BLaER1 (cell line): ENCODE data around the gene CDC14B.

Experiments
- H3K27ac ChIP-seq: shearing (Covaris generic); formaldehyde crosslinking; 2 replicates; pipeline ENCODE4 v1.8.1; 2022
- H3K27me3 ChIP-seq: shearing (Covaris generic); formaldehyde crosslinking; 2 replicates; pipeline ENCODE4 v1.8.1; 2022
- H3K36me3 ChIP-seq: shearing (Covaris generic); formaldehyde crosslinking; 2 replicates; pipeline ENCODE4 v1.8.1; 2022
- H3K4me1 ChIP-seq: shearing (Covaris generic); formaldehyde crosslinking; 2 replicates; pipeline ENCODE4 v1.8.1; 2022
- H3K4me2 ChIP-seq: shearing (Covaris generic); formaldehyde crosslinking; 2 replicates; pipeline ENCODE4 v1.8.1; 2022
- H3K4me3 ChIP-seq: shearing (Covaris generic); formaldehyde crosslinking; 2 replicates; pipeline ENCODE4 v1.8.1; 2022
- H3K9ac ChIP-seq: shearing (Covaris generic); formaldehyde crosslinking; 2 replicates; pipeline ENCODE4 v1.8.1; 2022
- H3K9me3 ChIP-seq: shearing (Covaris generic); formaldehyde crosslinking; 2 replicates; pipeline ENCODE4 v1.8.1; 2022
- H4K20me1 ChIP-seq: shearing (Covaris generic); formaldehyde crosslinking; 2 replicates; pipeline ENCODE4 v1.8.1; 2022
- Cebpa-rat ChIP-seq: shearing (Covaris generic); IDR thresholded peaks from 2 replicates; pipeline ENCODE4 v1.8.1; 2022

The CDC14B gene

DNA sequence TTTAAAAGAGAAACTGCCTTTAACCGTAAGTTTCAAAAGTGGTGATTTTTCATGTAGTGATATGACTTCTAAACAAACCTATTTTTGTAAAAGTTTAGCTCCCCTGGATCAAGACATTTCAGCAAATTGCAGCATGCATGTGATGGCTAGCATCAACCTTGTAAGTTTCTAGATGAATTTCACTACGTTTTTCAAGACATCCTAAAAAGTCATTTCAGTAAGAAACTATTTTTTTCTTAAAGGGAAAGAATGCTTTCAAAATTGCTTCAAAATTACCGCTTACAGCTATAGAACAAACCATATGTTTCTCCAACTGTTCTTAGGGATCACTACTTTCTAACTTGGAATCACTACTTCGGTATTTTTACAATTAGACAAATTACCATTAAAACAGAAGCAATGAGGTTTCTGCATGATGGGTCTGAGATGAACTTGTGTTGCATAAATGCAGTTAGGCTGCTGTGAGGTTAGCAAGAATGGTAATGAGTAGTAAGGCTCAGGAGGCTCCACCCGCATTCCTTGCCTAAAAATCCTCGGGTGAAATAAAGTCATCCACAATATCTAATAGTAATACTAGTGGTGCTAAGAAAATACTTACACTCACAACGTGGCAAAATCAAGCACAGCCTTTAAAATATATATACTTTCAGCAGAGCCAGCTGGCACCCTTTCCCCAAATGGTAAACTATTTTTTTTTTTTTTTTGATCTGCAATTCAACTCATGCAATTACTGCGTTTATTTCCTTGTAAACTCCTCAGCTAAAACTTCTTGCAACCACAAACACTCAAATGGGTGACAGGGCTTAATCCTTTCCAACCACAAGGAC is 53.8 kb downstream of the CDC14B start:
- Histone ChIP-seq H3K9me3 (no peaks in the 10 kb centered on the region), H3K4me2 (peak overlapping the region; percentile 96), H3K36me3 (no peaks in the 10 kb centered on the region), H3K27me3 (no peaks in the 10 kb centered on the region), H3K27ac (no peak overlapping the region), H4K20me1 (no peaks in the 10 kb centered on the region), H3K4me1 (peaks cover 26% of the 10 kb centered on the region), H3K9ac (peak overlapping the region; percentile 84; the same call in 1 of the 2 replicates), H3K4me3 (peak overlapping the region; percentile 78)
- TF ChIP-seq Cebpa-rat: no peak

DNA sequence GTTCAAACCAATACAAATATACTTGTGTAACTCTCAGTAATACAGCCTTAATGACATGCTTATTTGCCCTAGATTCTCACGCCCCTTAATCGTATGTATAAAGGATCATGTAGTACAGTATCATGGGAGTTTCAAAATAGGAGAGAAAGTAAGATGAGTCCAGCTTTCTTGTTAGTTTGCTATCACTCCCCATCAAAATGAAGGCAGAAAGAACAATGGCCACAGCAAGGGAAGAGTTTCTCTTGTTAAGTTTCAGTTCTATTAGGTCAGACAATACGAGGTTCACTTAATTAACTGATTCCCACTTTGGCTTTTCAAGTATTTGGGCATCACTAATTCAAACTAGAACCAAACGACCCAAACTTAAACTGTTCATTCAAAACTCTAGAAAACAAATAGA is 55.4 kb downstream of the CDC14B start:
- no peaks in the 10 kb centered on the region for H3K9me3 ChIP-seq
- H3K27me3 ChIP-seq: no peaks in the 10 kb centered on the region
- no peaks in the 10 kb centered on the region for H4K20me1 ChIP-seq
- H3K9ac ChIP-seq: no peak overlapping the region
- H3K27ac ChIP-seq: no peak overlapping the region
- no peak for TF ChIP-seq Cebpa-rat
- no peaks in the 10 kb centered on the region for H3K36me3 ChIP-seq
- H3K4me3 ChIP-seq: no peak overlapping the region
- H3K4me1 ChIP-seq: peaks cover 26% of the 10 kb centered on the region
- H3K4me2 ChIP-seq: no peak overlapping the region

DNA sequence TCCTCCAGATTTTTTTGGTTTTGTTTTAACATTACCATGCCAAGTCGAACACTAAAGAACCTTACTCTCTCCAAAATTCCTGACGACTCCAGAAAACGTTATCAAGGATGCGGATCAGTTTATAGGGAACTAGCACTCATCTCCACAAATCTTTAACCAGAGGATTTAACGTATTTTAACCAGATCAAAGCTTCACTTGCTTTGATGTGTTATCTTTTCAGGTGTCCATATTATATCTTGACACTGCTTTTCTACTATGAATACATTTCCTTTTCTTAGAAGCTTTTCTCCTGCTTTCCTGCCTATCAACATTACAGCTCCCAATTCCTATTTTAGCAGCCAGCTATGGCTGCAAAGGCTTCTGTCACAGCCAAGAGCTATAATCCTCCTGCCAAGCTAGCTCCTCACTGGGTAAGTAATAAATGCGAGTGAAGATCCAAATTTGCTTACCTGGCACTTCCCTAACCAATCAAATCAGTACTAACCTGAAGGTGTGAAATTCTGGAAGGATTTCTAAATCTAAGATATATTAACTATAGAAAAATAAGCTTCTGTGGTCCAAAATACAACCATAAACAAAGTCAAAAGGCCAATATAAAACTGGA is 60.2 kb downstream of the CDC14B start:
- H3K36me3 ChIP-seq: no peaks in the 10 kb centered on the region
- no peak overlapping the region for H3K27ac ChIP-seq
- TF ChIP-seq Cebpa-rat: no peak

DNA sequence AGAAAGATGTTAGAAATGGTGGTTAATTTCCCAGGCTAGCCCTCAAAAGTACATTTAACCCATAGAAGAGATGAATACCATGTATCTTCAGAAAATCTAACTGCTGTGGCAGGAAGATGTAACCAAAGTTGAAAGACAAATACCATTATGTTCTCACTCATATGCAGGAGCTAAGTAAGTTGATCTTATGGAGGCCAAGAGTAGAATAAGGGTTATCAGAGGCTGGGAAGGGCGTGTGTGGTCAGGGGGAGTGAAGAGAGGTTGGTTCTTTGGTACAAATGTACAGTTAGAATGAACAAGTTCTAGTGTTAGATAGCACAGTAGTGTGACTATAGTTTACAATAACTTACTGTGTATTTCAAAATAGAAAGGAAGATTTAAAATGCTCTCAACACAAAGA is 61.7 kb downstream of the CDC14B start:
- Histone ChIP-seq H3K4me3 (no peak overlapping the region), H3K9ac (no peak overlapping the region), H3K36me3 (no peaks in the 10 kb centered on the region), H3K27me3 (no peaks in the 10 kb centered on the region), H4K20me1 (no peaks in the 10 kb centered on the region), H3K27ac (no peak overlapping the region), H3K4me1 (peaks cover 4% of the 10 kb centered on the region; the same call in 1 of the 2 replicates), H3K9me3 (no peaks in the 10 kb centered on the region), H3K4me2 (no peak overlapping the region)
- TF ChIP-seq Cebpa-rat: no peak

More for the DNA sequence above, 60.2 kb downstream of the CDC14B start:
- H3K4me3 ChIP-seq: no peak overlapping the region
- H3K9ac ChIP-seq: no peak overlapping the region
- H3K4me2 ChIP-seq: no peak overlapping the region
- no peaks in the 10 kb centered on the region for H3K27me3 ChIP-seq
- H3K9me3 ChIP-seq: no peaks in the 10 kb centered on the region
- H4K20me1 ChIP-seq: no peaks in the 10 kb centered on the region
- peaks cover 11% of the 10 kb centered on the region; the same call in 1 of the 2 replicates for H3K4me1 ChIP-seq

DNA sequence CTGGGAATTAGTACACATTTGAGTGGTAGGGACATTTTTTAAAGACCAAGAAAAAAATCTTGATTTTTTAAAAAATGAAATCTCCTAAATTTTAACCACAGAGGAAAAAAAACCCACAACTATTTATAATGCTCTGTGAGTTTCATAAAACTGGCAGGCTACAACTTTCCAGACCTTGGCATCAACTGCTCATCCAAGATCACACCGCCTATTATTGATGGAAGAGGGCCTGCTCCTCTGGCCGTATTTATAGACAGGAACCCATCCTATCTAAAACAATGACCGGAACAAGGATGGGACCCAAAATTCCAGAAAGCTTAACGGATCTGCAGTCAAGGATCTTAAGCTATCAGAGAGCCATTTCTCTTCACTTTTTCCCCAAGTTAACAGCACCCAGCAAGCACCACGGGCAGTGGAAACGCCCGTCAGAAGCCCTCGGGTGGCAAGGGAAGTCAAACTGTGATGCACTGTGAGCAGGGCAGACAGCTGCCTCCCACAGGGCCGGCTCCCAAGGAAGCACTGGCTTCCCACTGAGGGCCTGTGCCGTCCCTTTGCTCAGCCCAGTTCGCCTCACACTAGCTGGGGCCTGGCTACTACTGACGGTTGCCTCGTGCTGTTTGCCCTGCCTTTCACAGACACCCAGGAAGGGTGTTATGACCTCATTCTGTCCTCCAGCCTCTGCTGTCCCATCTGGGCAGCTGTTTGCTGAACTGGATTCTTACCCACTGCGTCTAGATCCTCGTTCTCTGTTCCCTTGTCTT is 62.8 kb downstream of the CDC14B start:
- Histone ChIP-seq H3K4me3 (no peak overlapping the region), H3K4me2 (no peak overlapping the region), H4K20me1 (no peaks in the 10 kb centered on the region), H3K4me1 (peaks cover 4% of the 10 kb centered on the region; the same call in 1 of the 2 replicates), H3K9ac (no peak overlapping the region), H3K9me3 (no peaks in the 10 kb centered on the region), H3K27ac (no peak overlapping the region), H3K36me3 (no peaks in the 10 kb centered on the region), H3K27me3 (no peaks in the 10 kb centered on the region)
- no peak for TF ChIP-seq Cebpa-rat

DNA sequence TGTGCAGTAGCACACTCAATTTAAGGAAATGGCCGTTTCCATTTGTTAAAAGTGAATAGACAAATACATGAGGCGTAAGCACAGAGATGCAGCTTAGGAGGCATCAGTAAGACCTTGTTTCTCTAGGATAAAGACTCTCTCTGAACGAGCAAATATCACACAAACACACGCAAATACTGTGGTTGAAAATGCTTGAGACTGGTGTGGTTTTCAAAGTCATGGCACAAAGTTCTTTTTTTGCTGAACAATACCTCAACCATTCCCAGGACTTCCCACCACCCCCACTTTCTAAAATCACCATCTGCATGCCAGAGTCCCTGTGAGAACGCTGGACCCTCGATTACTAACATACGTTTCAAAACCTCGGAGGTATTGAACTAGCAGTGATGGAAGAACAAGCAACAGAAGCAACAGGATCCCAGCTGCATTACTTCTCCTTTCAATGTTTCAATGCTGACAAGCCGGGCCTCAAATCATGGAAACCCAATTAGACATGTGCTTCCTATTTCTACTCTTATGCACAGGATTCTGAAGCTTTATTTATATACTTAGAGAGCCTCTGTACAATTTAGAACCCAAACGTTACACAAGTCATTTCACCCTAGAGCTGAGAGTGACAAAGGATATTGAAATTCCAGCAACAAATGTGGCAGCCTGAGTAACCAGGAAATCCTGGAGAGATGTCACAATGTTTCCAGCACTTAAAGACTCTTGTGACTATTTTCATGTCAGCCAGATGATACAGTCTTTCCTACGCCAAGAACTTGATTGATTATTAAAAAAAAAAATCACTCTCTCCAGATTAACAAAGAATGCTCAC is 63.9 kb downstream of the CDC14B start:
- Histone ChIP-seq H3K36me3 (no peaks in the 10 kb centered on the region), H3K27me3 (no peaks in the 10 kb centered on the region), H3K9me3 (no peaks in the 10 kb centered on the region), H3K4me1 (peaks cover 4% of the 10 kb centered on the region; the same call in 1 of the 2 replicates), H4K20me1 (no peaks in the 10 kb centered on the region), H3K4me3 (no peak overlapping the region), H3K4me2 (no peak overlapping the region), H3K27ac (no peak overlapping the region), H3K9ac (no peak overlapping the region)
- no peak for TF ChIP-seq Cebpa-rat

DNA sequence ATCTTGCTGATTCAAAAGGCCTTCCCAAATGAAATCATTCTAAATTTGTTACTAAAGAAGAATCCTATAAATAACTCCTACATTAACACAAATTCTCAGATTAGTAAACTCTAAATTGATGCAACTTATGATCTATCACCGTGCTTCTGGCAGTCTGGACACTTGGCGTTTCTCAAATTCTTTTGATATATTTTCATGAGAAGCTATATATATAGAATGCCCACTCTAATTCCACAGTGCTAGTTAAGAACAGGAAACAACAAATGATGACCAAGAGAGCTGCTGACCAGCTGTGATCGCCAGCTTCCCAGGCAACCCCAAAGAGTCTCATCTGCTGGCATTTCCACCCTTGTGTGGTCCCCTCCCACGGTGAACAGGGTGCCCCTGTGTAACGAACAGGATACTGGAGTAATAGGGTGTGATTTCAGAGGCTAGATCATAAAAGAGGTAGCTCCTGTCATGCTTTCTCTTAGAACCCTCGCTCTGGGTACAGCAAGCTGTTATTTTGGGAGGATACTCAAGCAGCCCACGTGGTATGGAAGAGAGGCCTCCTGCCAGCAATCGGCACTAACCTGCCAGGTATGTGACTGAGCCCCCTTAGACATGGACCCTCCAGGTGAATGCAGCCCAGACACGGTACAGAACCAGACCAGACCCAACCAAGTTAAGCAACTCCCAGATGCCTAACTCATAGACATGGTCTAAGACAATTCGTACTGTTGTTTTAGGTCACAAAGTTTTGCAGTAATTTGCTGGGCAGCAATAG is 64.7 kb downstream of the CDC14B start:
- H3K27ac ChIP-seq: no peak overlapping the region
- TF ChIP-seq Cebpa-rat: no peak

DNA sequence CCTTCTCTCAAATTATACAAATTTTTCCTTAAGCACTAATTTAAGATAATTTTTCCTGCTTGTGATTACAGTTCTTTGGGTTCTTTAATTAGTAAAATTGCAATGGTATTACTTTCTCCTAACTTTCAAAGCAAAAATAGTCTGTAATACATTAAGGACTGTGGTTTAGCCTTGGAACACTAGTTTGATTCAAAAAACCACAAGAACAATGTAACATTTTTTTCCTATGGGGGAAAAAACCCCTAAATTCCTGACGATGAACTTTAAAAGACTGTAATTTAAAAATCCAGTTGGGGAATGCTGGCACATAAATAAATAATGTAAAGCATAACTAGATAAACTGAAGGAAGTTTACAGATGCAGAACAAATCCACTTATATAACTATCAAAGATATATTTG is 65.3 kb downstream of the CDC14B start:
- Histone ChIP-seq H3K4me3 (no peak overlapping the region), H3K4me1 (peaks cover 4% of the 10 kb centered on the region; the same call in 1 of the 2 replicates), H3K4me2 (no peak overlapping the region), H3K27ac (no peak overlapping the region), H3K27me3 (no peaks in the 10 kb centered on the region), H3K9me3 (no peaks in the 10 kb centered on the region), H3K36me3 (no peaks in the 10 kb centered on the region), H3K9ac (no peak overlapping the region), H4K20me1 (no peaks in the 10 kb centered on the region)
- no peak for TF ChIP-seq Cebpa-rat

More for the DNA sequence above, 64.7 kb downstream of the CDC14B start:
- no peaks in the 10 kb centered on the region for H3K36me3 ChIP-seq
- H3K9me3 ChIP-seq: no peaks in the 10 kb centered on the region
- no peaks in the 10 kb centered on the region for H4K20me1 ChIP-seq
- H3K27me3 ChIP-seq: no peaks in the 10 kb centered on the region
- H3K4me1 ChIP-seq: peaks cover 4% of the 10 kb centered on the region; the same call in 1 of the 2 replicates
- no peak overlapping the region for H3K4me2 ChIP-seq
- no peak overlapping the region for H3K4me3 ChIP-seq
- no peak overlapping the region for H3K9ac ChIP-seq
